ENCODE measurements around the gene C1orf167. TPM values are rescaled to one million over a fixed set of nuclear protein-coding genes. Genes with fewer than 3 reads are reported as not detected.

The C1orf167 gene
- total and polyA plus RNA-seq, 2 of the 13 experiments (the other 11 are each of a cell fraction or from before 2014, with no cell fraction given), result not detected

DNA sequence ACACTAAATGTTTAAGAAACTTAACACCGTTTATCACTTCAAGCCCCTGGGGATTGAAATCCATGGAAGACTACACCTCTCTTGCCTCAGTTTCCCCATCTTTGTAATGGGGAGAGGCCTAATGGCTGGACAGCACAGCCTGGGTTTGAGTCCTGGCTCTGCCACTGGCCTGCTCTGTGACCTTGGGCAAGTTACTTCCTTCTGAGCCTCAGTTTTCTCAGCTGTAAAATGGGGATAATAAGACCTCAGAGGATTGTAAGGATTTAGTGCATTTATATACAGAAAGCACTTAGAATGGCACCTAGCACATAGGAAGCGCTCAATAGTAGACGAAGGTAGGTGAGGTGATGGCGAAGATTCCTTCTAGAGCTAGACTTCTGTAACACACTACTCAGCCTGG lies 20.5 kb upstream of the C1orf167 start:
- TF ChIP-seq NPAS2 (CRISPR knock-in tag; IDR thresholded peaks at IDR 0.05; ENCODE audit: borderline replicate concordance) (no peak), MYC (CRISPR knock-in tag; IDR thresholded peaks at IDR 0.05; ENCODE audit: borderline replicate concordance) (no peak), ZNF747 (CRISPR knock-in tag; IDR thresholded peaks at IDR 0.05; ENCODE audit: borderline replicate concordance) (no peak), PITX1 (CRISPR knock-in tag; IDR thresholded peaks at IDR 0.05) (no peak), ZNF629 (CRISPR knock-in tag; conservative IDR thresholded peaks at IDR 0.05) (peak; percentile 85), ZNF34 (CRISPR knock-in tag; IDR thresholded peaks at IDR 0.05; ENCODE audit: borderline replicate concordance) (no peak), CHD4 (IDR thresholded peaks at IDR 0.05; ENCODE audit: borderline replicate concordance, low read length) (peak; percentile 66; the same call in 1 of the 2 replicates), SRSF9 (IDR thresholded peaks at IDR 0.05; ENCODE audit: borderline replicate concordance, insufficient read depth, low read depth, low read length, poor library complexity, severe bottlenecking) (no peak), RFXAP (CRISPR knock-in tag; IDR thresholded peaks at IDR 0.05; ENCODE audit: borderline replicate concordance) (no peak), ZNF101 (CRISPR knock-in tag; IDR thresholded peaks at IDR 0.05; ENCODE audit: borderline replicate concordance, low read depth) (no peak)
- TF ChIP-seq, protein P1, sequence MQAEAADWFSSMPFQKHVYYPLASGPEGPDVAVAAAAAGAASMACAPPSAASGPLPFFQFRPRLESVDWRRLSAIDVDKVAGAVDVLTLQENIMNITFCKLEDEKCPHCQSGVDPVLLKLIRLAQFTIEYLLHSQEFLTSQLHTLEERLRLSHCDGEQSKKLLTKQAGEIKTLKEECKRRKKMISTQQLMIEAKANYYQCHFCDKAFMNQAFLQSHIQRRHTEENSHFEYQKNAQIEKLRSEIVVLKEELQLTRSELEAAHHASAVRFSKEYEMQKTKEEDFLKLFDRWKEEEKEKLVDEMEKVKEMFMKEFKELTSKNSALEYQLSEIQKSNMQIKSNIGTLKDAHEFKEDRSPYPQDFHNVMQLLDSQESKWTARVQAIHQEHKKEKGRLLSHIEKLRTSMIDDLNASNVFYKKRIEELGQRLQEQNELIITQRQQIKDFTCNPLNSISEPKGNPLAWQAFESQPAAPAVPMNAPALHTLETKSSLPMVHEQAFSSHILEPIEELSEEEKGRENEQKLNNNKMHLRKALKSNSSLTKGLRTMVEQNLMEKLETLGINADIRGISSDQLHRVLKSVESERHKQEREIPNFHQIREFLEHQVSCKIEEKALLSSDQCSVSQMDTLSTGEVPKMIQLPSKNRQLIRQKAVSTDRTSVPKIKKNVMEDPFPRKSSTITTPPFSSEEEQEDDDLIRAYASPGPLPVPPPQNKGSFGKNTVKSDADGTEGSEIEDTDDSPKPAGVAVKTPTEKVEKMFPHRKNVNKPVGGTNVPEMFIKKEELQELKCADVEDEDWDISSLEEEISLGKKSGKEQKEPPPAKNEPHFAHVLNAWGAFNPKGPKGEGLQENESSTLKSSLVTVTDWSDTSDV (CRISPR knock-in tag; IDR thresholded peaks at IDR 0.05), result no peak
- TF ChIP-seq, protein P2, sequence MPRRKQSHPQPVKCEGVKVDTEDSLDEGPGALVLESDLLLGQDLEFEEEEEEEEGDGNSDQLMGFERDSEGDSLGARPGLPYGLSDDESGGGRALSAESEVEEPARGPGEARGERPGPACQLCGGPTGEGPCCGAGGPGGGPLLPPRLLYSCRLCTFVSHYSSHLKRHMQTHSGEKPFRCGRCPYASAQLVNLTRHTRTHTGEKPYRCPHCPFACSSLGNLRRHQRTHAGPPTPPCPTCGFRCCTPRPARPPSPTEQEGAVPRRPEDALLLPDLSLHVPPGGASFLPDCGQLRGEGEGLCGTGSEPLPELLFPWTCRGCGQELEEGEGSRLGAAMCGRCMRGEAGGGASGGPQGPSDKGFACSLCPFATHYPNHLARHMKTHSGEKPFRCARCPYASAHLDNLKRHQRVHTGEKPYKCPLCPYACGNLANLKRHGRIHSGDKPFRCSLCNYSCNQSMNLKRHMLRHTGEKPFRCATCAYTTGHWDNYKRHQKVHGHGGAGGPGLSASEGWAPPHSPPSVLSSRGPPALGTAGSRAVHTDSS (CRISPR knock-in tag; conservative IDR thresholded peaks at IDR 0.05), result no peak
- TF ChIP-seq, protein P3, sequence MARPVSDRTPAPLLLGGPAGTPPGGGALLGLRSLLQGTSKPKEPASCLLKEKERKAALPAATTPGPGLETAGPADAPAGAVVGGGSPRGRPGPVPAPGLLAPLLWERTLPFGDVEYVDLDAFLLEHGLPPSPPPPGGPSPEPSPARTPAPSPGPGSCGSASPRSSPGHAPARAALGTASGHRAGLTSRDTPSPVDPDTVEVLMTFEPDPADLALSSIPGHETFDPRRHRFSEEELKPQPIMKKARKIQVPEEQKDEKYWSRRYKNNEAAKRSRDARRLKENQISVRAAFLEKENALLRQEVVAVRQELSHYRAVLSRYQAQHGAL (CRISPR knock-in tag; IDR thresholded peaks at IDR 0.05; ENCODE audit: not compliant biosample characterization), result no peak
- TF ChIP-seq, protein P4, sequence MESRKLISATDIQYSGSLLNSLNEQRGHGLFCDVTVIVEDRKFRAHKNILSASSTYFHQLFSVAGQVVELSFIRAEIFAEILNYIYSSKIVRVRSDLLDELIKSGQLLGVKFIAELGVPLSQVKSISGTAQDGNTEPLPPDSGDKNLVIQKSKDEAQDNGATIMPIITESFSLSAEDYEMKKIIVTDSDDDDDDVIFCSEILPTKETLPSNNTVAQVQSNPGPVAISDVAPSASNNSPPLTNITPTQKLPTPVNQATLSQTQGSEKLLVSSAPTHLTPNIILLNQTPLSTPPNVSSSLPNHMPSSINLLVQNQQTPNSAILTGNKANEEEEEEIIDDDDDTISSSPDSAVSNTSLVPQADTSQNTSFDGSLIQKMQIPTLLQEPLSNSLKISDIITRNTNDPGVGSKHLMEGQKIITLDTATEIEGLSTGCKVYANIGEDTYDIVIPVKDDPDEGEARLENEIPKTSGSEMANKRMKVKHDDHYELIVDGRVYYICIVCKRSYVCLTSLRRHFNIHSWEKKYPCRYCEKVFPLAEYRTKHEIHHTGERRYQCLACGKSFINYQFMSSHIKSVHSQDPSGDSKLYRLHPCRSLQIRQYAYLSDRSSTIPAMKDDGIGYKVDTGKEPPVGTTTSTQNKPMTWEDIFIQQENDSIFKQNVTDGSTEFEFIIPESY (CRISPR knock-in tag; IDR thresholded peaks at IDR 0.05), result no peak
- FAIRE-seq, result no peak
- POLR2A ChIA-PET, result no interaction called here
- no peaks in the 10 kb centered on the region for H4K20me1 ChIP-seq (ENCODE audit: insufficient read depth, low read length)
- no peaks in the 10 kb centered on the region for H3K27me3 ChIP-seq (ENCODE audit: control insufficient read depth in 1 of 2, insufficient read depth in 2 of 2, low read length in 2 of 2)
- H3K4me3 ChIP-seq (replicated peaks in 1 of 3; ENCODE audit: insufficient read depth in 1 of 3, low read depth in 2 of 3, low read length in 3 of 3), result no peak overlapping the region
- no peak overlapping the region for H3K9ac ChIP-seq (ENCODE audit: insufficient read depth, low read depth, low read length)
- DNase-seq (ENCODE audit: low spot score), result no peak
- H3K36me3 ChIP-seq (replicated peaks in 1 of 2; ENCODE audit: control insufficient read depth in 1 of 2, insufficient read depth in 2 of 2, low read length in 2 of 2), result peaks cover 0 to 1% of the 10 kb centered on the region in 2 experiments; a peak in 1 of 5 replicates
- 100% methylated on average over 4 of the region's 4 CpGs for WGBS (ENCODE audit: low lambda C conversion rate)
- CTCF ChIA-PET (ENCODE audit: low intra/inter-chr PET ratio, low total read pairs), result no interaction called here
- no peaks in the 10 kb centered on the region for H3K79me2 ChIP-seq (ENCODE audit: insufficient read depth, low read length)
- no TSS peak for BruUV-seq (replicated peaks)
- no peaks in the 10 kb centered on the region for H3K9me3 ChIP-seq (ENCODE audit: low read length)
- no peak overlapping the region for H3K27ac ChIP-seq (ENCODE audit: extremely low read length, insufficient read depth, low read length)
- no peak for ATAC-seq
- H2AFZ ChIP-seq (ENCODE audit: low read length), result no peak overlapping the region
- intact Hi-C loops (cut with micrococcal nuclease; ENCODE audit: unreplicated experiment) (no loop called here), in situ Hi-C loops (cut with HindIII; ENCODE audit: extremely low pct_ligation_motif_present, low pct_unique_long_range_greater_than_20kb) (no loop called here)
- H3K4me1 ChIP-seq (ENCODE audit: insufficient read depth, low read length), result peaks cover 27% of the 10 kb centered on the region
- no peak overlapping the region for H3K4me2 ChIP-seq (ENCODE audit: low read depth, low read length)

Data from HepG2 (cell line).